Islet of Langerhans (tissue), 1 donor: Measurements from ENCODE around the gene KCNJ15.
"Not testable (repeated sequence)": the region's sequence is repeated elsewhere in the genome, so short reads cannot be mapped to it uniquely, and the experiment has no call there.

ENCODE experiments used
- FAIRE-seq: peaks from one replicate; lab custom pipeline; 2011; peaks lifted over from hg19 to GRCh38; lab: Jason Lieb, UNC

Gene KCNJ15

DNA sequence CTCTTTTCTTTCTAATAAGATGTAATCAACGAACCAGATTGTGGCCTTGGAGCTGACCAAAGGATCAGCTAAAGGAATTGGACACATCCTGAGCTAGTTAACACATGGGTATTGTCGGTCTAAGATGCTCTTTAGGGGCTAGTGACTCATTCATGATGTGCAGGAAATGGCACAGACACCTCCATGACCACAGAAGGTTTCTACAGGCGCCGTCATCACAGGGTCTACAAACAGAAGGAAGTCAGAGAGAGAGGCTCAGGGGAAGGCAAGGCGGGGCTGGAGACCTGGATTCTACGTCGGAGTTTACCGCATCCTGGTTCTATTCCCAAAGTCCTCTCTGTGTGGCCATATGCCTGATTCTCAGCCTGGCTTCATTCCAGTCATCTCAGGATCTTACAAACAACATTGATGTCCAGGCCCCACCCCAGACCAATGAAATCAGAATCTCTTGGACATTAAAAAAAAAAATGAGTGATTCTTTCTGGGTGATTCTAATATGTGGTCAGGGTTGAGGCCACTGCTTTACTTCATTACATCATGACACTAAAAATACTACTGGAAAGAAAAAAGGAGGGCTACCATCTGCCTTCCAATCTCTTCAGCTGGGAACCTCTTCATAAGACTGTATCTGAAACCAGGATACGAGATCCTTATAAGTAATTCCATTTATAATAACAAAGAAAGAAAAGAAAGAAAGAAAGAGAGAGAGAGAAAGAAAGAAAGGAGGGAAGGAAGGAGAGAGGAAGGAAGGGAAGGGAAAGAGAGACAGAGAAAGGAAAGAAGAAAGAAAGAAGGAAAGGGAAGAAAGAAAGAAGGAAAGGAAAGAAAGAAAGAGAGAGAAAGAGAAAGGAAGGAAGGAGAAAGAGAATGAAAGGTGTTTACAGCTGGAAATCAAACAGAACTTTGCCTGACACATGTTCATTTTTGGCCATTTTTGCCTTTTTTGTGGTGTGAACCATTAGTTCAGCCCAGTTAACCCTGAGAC, 11.6 kb upstream of the KCNJ15 start:
- no peak for FAIRE-seq

DNA sequence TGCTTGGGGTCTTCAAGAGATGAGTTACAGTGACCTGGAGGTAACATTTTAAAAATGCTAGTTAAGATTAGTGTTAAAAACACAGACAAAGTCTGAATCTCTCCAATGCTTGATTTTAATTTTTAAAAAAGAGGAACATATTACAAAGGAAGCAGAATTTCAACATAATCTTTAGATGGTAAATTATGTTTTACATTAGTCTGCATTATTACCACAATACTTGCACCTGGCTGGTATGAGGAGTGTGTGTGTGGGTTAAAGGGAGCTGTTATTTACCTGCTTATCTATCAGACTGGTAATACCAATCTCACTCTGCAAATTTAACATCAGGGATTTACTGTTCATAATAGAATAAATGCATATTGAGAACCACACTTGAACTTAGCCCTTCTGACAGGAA, 10.3 kb upstream of the KCNJ15 start:
- FAIRE-seq = no peak

DNA sequence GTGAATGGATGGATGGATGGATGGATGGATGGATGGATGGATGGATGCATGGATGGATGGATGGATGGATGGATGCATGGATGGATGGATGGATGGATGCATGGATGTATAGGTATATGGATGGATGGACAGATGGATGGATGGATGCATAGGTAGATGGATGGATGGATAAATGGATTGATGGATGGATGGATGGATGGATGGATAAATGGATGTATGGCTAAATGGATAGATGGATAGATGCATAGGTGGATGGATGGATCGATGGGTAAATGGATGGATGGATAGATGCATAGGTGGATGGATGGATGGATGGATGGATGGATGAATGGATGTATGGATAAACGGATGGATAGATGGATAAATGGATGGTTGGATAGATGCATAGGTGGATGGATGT, 9.7 kb upstream of the KCNJ15 start:
- FAIRE-seq = not testable (repeated sequence)

DNA sequence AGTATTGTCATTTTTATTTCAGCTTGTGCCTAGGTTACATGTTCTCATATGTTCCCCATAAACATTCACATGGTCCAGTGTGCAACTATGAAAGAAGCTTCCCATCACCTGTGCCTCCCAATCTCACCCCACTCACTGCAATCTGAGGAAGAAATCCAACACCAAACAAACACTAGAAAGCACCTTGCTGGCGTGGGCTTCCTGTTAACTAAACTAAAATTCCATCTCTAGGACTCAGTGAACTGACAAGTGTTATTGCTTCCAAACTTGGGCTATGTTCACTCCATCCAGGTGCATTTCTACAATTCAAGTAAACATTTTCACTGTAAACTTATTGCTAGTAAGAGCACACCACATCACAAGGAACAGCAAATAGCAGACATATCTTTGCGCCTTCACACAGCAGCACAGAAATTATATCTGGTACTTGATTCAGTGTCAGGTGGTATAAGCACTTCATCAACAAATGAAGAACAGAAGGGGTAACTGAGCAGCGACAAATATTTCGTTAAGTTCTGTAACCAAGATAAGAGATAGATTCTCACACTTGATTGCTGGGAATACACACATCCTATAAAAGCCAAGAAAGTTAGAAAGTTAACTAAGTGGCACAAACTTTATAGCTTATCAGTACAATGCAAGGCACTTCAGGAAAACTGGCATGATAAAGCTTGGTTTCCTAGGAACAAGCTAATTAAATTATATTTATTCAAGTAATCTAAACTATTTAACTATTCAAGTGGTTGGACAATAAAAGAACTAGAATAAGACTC, 8.9 kb upstream of the KCNJ15 start:
- FAIRE-seq = no peak

DNA sequence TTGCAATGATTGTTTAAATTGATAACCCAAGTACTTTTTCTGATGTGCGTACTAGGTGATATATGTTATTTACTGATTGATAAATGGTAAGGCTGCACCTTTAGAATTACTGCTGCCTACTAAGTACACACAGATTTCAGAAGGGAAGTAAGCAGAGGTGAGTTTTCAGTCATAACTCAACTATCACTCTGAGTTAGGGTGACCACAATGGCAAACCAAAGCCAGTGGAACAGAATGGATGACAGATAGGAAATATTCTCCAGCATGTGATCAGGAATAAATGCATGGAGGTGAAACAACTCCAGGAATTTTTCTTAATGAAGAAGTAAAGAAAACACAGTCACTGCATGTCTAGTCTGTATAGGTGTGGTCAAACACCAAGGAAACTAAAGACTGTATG, 7.5 kb upstream of the KCNJ15 start:
- no peak for FAIRE-seq

DNA sequence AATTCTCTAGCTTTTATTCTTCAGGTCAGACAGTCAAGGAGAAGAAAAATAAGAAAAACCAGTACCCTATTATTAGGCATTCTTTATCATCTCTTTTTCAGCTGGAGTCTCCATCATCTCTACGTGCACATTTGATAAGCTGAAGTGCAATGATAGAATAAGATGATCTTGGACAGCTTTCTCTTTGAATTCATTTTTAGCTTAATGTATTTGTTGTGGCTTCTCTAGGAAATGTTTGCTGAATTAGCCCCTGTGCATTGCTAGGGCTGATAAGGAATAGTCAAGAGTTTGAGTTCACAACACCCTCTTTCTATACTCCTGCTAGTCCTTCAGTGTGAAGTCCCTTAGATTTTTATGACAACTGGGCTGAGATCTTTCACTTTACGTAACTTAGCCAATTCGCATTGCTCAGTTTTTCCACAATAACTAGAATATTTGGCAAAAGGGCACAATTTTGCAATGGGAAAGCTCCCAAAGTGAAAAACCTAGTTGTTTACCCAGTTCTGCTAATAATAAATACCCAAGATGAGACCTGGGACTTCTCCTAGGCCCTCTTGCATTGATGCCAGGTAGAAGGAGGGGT, 7.0 kb upstream of the KCNJ15 start:
- no peak for FAIRE-seq

DNA sequence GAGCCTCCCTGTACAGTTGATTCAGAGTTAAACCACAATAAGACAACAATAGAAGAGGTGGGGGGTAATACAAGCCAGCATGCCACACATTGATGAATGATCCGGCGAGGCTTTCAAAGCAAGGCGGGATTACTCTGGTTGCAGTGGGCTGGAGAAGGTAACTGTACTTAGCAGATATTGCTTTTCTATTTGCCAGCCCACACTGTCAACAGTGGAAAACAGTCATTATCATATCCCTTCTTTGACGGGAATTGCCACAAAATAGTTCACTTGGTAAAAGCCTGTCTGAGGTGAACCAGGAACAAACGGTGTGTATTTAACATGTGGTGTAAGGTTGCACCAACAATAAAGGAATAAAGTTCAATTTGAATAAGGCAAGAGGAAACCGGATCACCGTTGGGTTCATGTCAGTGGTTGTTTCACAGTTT, 5.8 kb upstream of the KCNJ15 start:
- no peak for FAIRE-seq

DNA sequence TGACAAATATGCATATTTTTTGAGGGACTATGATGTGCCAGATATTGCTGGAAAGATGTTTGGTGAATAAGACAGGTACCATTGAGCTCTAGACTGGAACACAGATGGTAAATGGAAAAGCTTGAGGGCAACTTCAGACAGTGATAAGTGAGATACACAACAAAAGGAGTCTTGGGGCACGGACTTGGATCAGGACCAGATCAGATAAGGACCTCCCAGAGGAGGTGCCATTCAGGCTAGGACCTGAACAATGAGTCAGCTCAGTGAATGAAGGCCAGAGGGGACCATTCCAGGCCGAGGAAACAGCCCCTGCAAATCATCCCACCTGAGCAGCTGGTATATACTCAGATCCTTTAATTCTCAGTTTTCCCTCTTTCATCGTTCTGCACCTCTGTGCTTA, 1.8 kb upstream of the KCNJ15 start:
- no peak for FAIRE-seq

DNA sequence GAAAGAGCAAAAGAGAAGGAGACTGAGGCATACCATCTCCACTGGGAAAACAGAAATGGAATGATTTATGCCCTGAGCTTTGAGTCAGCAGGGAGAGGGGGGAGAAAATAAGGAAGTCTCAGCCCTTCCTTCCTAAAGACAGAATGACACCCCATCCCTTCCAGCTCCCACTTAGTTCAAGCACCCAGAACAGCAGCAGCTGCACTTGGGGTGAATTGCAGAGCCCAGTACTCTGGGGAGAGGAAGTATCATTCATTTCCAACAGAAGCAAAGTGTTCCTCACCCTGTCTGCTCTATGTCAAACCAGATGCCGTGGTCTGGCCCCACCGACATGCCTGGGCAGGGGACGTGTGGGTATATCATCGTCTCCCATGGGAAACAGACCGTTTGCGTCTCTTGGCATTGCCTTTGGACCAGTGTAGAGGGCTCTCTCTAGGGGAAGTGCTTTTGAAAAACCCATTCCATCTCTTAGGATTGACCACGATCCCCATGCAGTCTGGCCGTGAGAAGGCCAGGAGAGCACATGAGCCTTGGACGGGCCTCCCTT, 1.1 kb upstream of the KCNJ15 start:
- no peak for FAIRE-seq

DNA sequence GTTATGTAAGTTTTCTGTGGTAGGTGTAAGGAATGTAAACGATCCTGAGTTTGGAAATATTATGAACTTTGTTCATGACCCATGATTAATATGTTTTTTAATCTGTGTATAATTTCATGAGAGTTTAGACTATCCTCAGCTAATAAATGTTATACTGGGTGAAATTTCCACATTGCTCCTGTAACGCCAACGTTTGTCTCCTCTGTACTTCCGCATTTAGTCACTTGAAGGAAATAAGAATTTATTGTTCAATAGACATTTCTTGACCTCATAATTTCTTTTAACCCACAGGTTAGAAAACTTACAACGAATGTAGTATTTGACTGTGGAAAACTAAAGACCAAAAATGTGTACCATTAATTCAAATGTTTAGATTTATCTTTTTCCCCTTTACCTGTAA, 876 bp downstream of the KCNJ15 start:
- no peak for FAIRE-seq

DNA sequence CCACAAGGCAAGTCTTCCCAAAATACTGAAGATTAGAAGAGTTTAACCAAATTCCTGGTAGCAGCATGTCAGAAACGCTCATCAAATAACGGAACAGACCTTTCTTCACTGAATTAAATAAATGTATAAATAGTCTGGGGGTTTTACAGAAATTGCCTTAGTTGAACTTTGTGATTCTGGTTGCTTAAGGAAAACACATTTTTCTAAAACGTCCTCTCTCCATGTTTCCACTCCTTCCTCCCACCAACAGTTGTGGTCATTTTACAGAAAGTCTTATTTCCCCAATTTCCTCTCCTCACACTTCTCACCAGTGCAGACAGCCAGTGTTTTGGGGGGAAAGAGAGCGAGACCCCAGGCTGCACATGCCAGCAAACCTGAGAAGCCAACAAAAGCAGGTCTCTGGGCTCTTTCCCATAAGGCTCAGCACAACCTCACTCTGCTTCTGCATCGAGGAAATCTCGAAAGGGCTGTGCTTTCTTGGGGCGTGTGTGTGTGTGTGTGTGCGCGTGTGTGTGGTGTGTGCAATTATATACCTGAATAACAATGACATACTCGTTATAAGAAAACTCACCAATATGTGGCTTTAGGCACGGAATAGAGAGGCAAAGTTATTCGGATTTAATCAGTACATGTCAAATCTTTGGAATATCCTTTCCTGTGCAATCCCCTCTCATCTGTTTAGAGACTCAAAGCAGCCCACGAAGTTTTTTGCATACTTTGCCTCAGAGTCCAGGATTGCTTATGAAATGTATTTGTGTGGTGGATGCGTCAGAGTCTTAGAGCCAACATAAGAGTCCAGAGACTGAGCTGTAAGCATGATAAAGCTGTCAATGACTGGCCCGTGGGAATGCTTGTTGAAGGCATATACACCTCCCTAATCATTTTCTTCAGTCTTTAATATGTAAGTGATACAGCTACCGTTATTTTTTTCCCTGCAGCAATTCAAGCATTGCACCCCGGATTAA, 2.0 kb downstream of the KCNJ15 start:
- FAIRE-seq = no peak

DNA sequence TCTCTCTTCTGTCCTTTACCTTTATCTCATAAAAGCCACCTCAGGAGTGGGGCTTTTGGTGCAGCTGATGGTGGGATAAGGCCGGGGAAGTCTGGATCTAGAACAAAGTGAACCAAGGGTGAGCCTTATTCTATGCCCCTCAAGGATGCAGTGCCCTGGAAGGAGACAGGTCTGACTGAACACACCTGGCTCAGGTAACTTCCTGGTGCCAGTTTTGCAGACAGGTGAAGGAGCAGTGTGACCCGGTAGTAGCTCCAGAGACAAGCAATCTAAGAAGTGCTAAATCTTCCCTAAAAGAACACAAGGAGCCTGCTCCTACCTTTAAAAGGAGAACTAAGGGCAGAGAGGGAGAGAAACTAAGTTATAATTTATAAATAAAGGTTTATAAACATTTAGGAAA, 2.9 kb downstream of the KCNJ15 start:
- no peak for FAIRE-seq

DNA sequence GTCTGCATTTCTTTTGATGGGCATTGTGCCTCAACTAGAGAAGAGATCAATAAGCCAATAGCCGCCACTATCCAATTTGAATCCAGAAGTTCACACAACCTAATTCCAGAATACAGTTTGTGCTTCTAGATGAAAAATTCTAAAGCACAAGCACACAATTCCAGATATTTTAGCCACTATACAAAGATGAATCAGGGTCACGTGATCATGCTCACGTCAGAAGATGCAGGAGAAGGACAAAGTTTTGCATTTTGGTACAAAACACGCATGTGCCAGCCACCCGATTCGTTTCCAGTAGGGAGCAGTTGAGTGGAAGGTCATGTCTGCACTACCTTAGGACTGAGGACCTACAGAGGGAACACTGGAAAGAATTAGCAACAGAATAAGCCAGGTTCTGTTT, 3.6 kb downstream of the KCNJ15 start:
- no peak for FAIRE-seq

DNA sequence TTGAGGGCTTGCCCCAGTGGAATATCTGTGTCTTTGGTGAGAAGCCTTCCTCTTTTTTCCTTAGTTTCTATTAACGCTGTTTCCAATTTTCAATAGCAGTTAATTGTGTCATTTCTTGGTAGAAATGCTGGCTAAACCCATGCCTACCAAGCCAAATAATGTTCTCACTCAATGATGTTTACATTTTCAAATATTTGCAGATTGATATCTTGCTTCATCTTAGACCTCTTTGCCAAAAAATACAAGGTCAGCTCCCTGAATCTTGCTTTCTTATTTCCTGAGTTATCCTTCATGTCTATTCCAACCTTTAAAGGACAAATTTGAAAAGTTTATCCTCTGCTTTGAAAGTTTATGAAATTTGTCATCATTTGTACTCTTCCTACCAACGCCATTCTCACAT, 5.1 kb downstream of the KCNJ15 start:
- FAIRE-seq = no peak

DNA sequence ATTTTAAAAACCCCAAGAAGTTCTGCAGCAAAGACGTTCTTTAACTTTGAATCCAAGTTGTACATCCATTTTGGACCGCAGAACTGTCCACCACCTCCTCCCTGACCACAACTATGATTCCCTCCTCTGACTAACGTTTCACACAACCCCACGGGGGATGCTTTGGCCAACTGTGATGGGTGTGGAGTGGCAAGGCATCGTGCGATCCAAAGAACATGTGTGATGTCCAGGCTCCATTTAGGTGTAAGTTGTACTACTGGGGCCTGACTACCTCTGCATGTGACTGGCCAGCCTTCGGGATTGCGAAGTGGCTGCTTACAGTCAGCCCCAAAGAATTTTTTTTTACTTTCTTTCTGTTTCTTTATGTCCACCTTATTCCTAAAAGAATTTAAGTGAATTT, 6.7 kb downstream of the KCNJ15 start:
- FAIRE-seq = no peak

DNA sequence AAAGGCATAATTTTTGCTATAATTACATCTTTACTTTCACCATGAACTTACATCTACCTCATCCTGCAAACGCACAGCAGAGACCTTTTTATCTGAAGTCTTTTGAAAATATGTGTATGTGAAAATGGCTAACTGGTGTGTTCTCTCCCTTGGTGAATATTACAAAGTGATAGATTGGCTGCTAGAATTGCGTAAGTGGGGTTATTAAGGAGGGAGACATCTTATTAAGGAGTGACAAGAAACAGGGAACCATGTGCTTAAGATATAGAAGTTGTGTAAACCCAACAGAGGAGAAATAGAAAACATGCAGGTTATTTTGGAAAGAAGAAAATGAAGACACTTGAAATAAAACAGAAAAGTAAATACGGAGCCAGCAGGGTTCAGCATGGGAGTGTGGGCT, 7.8 kb downstream of the KCNJ15 start:
- FAIRE-seq = no peak

DNA sequence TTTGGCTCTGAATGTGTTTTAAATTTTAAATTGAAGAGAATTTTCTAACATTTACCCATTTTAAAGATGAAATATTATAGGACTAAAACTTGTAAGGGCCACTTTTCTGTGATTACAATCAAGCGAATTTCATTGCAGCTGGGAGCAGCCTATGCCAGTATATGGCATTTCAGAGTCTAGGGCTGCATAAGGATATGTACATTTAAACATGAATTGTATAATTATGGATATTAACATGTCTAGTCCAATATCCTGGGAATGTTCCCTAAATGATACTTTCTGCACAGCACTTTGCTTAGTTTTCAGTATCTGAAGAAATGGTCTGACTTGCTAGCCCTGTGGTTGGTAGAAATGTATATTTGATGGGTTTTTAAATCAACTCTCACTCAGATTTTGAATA, 8.4 kb downstream of the KCNJ15 start:
- no peak for FAIRE-seq

DNA sequence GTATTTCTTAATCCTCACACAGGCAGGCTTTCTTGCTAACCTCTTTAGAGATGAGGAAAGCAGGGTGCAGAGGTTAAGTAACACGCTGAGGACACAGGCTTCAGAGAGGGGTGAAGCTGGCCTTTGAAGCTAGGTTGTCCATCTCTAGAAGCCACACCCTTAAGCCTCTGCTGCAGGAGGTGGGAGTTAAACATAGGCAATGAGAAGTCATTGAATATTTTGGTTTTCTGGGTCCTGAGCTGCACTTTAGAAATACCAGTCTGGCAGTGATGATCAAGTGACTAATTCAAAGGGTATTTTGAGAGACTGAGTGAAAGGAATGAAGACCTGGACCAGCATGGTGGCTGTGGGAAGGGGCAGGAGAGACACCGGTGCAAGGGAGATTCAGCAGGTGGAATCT, 9.9 kb downstream of the KCNJ15 start:
- FAIRE-seq = no peak

DNA sequence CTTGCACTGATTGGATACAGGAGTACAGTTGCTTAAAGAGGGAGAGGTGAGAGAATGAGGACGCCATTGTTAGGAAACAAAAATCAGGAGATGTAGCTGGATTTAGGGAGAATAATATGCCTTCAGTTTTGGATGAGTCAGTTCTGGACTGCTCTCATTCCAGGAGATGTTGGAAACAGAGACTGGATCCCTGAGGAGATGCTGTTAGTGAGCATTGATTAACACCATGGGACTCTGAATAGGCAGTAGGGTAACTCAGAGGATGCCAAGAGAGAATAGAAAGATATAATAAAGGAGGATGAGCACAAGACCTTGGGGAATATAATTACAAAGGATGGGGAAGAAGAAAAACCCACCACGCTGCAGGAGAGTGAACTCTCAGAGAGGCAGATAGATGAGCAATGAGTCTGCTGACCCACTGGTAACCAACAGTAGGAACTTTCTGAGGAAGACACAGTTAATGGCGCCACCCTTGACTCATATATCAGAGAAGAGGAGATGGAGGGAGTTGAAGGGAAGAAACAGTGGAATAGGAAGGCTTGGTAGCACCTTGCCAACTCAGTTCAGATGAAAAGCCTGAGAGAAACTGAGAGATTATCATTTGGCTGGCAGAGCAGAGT, 10.5 kb downstream of the KCNJ15 start:
- no peak for FAIRE-seq

DNA sequence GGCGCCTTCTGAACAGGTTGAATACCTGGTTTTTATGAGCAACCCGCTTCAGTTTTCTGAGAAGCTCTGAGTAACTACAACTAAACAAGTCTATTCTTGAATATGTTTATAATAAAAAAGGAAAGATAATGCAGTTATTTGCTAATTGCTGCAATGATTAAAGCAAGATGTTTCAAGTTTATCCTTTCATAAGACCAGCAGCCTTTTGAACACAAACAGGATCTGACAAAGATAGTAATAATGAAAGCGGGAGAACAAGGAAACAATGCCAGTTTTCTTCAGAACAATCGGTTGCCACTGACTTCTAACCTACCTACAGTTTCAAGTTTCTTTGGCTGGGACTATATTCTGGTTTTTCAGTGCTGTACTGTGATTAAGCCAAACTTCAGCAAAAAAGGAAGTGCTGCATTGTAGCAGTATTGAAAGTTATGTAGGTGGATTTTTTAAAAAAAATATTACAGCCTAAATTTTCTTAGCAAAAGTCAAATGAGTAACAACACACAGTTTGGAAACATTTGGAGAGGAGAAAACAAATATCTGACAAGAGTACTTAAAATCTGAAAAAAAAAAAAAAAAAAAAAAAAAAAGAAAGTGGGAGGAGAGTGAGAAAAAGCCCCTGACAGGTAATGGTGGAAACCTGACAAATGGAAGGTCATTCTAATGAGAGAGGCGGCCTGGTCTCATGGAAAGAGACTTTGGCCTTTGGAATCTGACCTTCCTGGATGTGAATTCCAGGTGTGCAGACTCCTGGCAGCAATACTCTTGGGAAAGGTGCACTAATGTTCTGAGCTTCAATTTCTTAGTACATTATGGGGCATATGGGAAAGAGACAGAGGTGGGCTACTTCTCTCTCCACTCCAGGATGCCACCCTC, 11.4 kb downstream of the KCNJ15 start:
- FAIRE-seq = no peak
